H1 (cell line): ENCODE results near the gene RORB.

Experiments used
- EZH2 ChIP-seq: fragments of 200-600 bp; sonication (generic); IDR thresholded peaks from 2 replicates; pipeline ENCODE4 v1.7.1; 2012; ENCODE audit warnings: low read depth, mild to moderate bottlenecking, moderate library complexity, low read length, inconsistent platforms; ENCODE audit not compliant: severe bottlenecking
- POLR2A ChIP-seq, 2 experiments: IDR thresholded peaks; 1 replicate in 1 of 2; 2 replicates in 1 of 2; pipeline ENCODE4 v1.6.1; 2011; ENCODE audit warnings: low read depth in 2 of 2, low read length in 2 of 2, mild to moderate bottlenecking in 2 of 2; ENCODE audit errors: control extremely low read depth in 1 of 2
- TBP ChIP-seq: IDR thresholded peaks from 2 replicates; pipeline ENCODE4 v1.6.1; 2011; ENCODE audit warnings: low read depth, low read length, improper control_type of control experiment
- TF ChIP-seq, protein P1 (sequence below): IDR thresholded peaks from 2 replicates; pipeline ENCODE4 v1.6.1; 2012; ENCODE audit warnings: inconsistent platforms

DNA sequence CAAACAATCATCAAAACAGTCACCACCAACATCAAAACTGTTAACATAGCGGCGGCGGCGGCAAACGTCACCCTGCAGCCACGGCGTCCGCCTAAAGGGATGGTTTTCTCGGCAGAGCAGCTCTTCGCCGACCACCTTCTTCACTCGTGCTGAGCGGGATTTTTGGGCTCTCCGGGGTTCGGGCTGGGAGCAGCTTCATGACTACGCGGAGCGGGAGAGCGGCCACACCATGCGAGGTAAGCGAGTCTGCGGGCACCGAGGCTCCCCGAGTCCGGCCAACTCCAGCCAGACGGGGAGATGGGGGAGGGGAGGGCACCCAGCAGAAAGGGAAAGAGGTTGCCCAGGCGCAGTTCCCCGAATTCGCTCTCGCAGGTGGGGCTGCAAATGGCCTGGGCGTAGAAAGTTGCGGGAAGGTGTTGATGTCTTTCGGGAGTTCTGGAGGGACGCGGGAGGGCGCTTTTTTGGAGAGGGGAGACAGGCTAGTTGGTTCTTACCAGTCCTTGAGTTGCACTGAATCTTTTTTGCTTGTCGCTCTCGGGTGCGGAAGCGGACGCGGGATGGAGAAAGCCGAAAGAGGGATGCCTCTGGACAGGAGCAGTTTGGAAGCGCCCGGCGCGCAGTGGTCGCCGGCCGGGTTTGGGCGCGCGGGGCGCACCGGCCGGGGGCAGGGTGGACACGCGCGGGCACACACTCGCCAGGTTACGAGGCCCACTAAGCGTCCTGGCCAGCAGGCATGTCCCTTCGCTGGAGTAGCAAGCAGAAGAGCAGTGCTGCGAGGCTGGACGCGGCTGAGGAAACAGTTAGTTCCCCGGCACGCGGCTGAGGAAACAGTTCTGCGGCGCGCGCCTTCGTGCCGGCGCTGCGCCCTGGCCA lies 849 bp downstream of the RORB start:
- TF ChIP-seq TBP (no peak; the same call in 1 of the 2 replicates), EZH2 (peak; percentile 60), POLR2A (IDR thresholded peaks at IDR 0.05; ENCODE audit: control extremely low read depth in 1 of 2, low read depth in 2 of 2, low read length in 2 of 2) (no peak)
- TF ChIP-seq, protein P1, sequence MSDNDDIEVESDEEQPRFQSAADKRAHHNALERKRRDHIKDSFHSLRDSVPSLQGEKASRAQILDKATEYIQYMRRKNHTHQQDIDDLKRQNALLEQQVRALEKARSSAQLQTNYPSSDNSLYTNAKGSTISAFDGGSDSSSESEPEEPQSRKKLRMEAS = peak; percentile 98
